Activated naive CD4-positive, alpha-beta T cell treated with anti-CD3 and anti-CD28 coated beads, Interleukin-2, amount 50 U/mL, for 16 hours (primary cell): Measurements from ENCODE around the gene DDX59.

Experiments
- DNase-seq: peaks from one replicate; pipeline ENCODE4 v3.0.0-alpha.2; 2020

The DDX59 gene

GRCh38 chr1:200669314-200670241 lies at the start of gene DDX59:
Gene DDX59 (minus strand): TSS chr1:200669907. CDS start chr1:200666740, 3,167 bp downstream.
- peak; percentile 93 for DNase-seq

- DNase-seq, result no peak
These were observed 44.9 kb upstream of the DDX59 start for GRCh38 chr1:200714504-200715187.

GRCh38 chr1:200710166-200710565 lies 40.5 kb upstream of the DDX59 start:
- no peak for DNase-seq

GRCh38 chr1:200708769-200709168 lies 39.1 kb upstream of the DDX59 start:
- no peak for DNase-seq

GRCh38 chr1:200708161-200708560 lies 38.5 kb upstream of the DDX59 start:
- DNase-seq, result no peak

GRCh38 chr1:200707116-200707515 lies 37.4 kb upstream of the DDX59 start:
- no peak for DNase-seq

GRCh38 chr1:200706111-200706814 lies 36.6 kb upstream of the DDX59 start:
- no peak for DNase-seq

GRCh38 chr1:200704986-200705500 lies 35.3 kb upstream of the DDX59 start:
- DNase-seq, result no peak

GRCh38 chr1:200699871-200700270 lies 30.2 kb upstream of the DDX59 start:
- no peak for DNase-seq

- no peak for DNase-seq
These were observed 25.0 kb upstream of the DDX59 start for GRCh38 chr1:200694738-200695137.

- DNase-seq, result no peak
These were observed 23.6 kb upstream of the DDX59 start for GRCh38 chr1:200693327-200693726.

GRCh38 chr1:200692316-200692715 lies 22.6 kb upstream of the DDX59 start:
- no peak for DNase-seq

GRCh38 chr1:200686620-200687019 lies 16.9 kb upstream of the DDX59 start:
- DNase-seq, result no peak

GRCh38 chr1:200684015-200684414 lies 14.3 kb upstream of the DDX59 start:
- DNase-seq, result no peak

GRCh38 chr1:200683298-200683697 lies 13.6 kb upstream of the DDX59 start:
- no peak for DNase-seq

GRCh38 chr1:200681231-200681630 lies 11.5 kb upstream of the DDX59 start:
- no peak for DNase-seq

- DNase-seq, result no peak
These were observed 7.1 kb upstream of the DDX59 start for GRCh38 chr1:200676829-200677228.

GRCh38 chr1:200675588-200675852 lies 5.8 kb upstream of the DDX59 start:
- DNase-seq, result no peak

- no peak for DNase-seq
These were observed 5.3 kb upstream of the DDX59 start for GRCh38 chr1:200674838-200675587.

GRCh38 chr1:200673952-200674823 lies 4.5 kb upstream of the DDX59 start:
- DNase-seq, result no peak

- no peak for DNase-seq
These were observed 1.6 kb upstream of the DDX59 start for GRCh38 chr1:200671235-200671786.
